HL-60/S4 treated with phorbol 12-myristate 13-acetate at 8.2 ng/mL for 4 days and 3 days (cell line): ENCODE results near the gene UBL7.

Experiments
- in situ Hi-C: fragments of 300-500 bp; cut with MboI; formaldehyde crosslinking; loops from 2 replicates; pipeline ENCODE4 v1.15.0; 2022; ENCODE audit warnings: low sequenced_read_pairs

Gene UBL7

GRCh38 chr15:74442604-74443003, 18.4 kb downstream of the UBL7 start:
- in situ Hi-C loops = no loop called here

GRCh38 chr15:74442063-74442462, 18.9 kb downstream of the UBL7 start:
- in situ Hi-C loops = no loop called here

GRCh38 chr15:74441248-74441941, 19.6 kb downstream of the UBL7 start:
- in situ Hi-C loops = no loop called here

GRCh38 chr15:74438721-74439316, 22.1 kb downstream of the UBL7 start:
- in situ Hi-C loops = no loop called here

- in situ Hi-C loops = no loop called here
Measured at GRCh38 chr15:74438206-74438605, 22.8 kb downstream of the UBL7 start.

GRCh38 chr15:74434263-74435136, 26.5 kb downstream of the UBL7 start:
- in situ Hi-C loops = no loop called here

GRCh38 chr15:74433592-74434262, 27.2 kb downstream of the UBL7 start, which contains the start of gene SEMA7A:
Gene SEMA7A, minus strand, starts transcription at chr15:74433958. Its CDS starts 40 bp downstream, at chr15:74433918.
- in situ Hi-C loops = no loop called here

GRCh38 chr15:74432968-74433591, 27.9 kb downstream of the UBL7 start:
- in situ Hi-C loops = no loop called here

- in situ Hi-C loops = no loop called here
Measured at GRCh38 chr15:74432271-74432967, 28.5 kb downstream of the UBL7 start.

GRCh38 chr15:74431645-74432044, 29.3 kb downstream of the UBL7 start:
- in situ Hi-C loops = no loop called here

GRCh38 chr15:74431116-74431515, 29.8 kb downstream of the UBL7 start:
- in situ Hi-C loops = no loop called here

- in situ Hi-C loops = no loop called here
Measured at GRCh38 chr15:74430510-74430951, 30.4 kb downstream of the UBL7 start.

- in situ Hi-C loops = loop anchor here (5.0 kb wide), 1 partner anchor 43 kb away; no protein-coding TSS in a partner anchor
Measured at GRCh38 chr15:74429781-74430400, 31.1 kb downstream of the UBL7 start.

GRCh38 chr15:74428970-74429780, 31.8 kb downstream of the UBL7 start:
- in situ Hi-C loops = loop anchor here (5.0 kb wide), 1 partner anchor 42 kb away; no protein-coding TSS in a partner anchor

- in situ Hi-C loops = loop anchor here (5.0 kb wide), 1 partner anchor 41 kb away; no protein-coding TSS in a partner anchor
Measured at GRCh38 chr15:74428442-74428787, 32.5 kb downstream of the UBL7 start.

- in situ Hi-C loops = loop anchor here (5.0 kb wide), 1 partner anchor 41 kb away; no protein-coding TSS in a partner anchor
Measured at GRCh38 chr15:74427607-74428441, 33.1 kb downstream of the UBL7 start.
